GM12872 (cell line): Measurements from ENCODE around the gene TTF1.

Source experiments
- TF ChIP-seq, protein P1 (sequence below): IDR thresholded peaks from 3 replicates; pipeline ENCODE4 v1.5.1; 2011; ENCODE audit warnings: low read depth, mild to moderate bottlenecking, low read length, moderate library complexity; ENCODE audit not compliant: insufficient read depth

The TTF1 gene

GRCh38 chr9:132412089-132412488, 5.4 kb upstream of the TTF1 start:
- TF ChIP-seq, protein P1, sequence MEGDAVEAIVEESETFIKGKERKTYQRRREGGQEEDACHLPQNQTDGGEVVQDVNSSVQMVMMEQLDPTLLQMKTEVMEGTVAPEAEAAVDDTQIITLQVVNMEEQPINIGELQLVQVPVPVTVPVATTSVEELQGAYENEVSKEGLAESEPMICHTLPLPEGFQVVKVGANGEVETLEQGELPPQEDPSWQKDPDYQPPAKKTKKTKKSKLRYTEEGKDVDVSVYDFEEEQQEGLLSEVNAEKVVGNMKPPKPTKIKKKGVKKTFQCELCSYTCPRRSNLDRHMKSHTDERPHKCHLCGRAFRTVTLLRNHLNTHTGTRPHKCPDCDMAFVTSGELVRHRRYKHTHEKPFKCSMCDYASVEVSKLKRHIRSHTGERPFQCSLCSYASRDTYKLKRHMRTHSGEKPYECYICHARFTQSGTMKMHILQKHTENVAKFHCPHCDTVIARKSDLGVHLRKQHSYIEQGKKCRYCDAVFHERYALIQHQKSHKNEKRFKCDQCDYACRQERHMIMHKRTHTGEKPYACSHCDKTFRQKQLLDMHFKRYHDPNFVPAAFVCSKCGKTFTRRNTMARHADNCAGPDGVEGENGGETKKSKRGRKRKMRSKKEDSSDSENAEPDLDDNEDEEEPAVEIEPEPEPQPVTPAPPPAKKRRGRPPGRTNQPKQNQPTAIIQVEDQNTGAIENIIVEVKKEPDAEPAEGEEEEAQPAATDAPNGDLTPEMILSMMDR: peak; percentile 61

- TF ChIP-seq, protein P1: peak; percentile 68
Observed at GRCh38 chr9:132411091-132411508, 4.5 kb upstream of the TTF1 start.

DNA sequence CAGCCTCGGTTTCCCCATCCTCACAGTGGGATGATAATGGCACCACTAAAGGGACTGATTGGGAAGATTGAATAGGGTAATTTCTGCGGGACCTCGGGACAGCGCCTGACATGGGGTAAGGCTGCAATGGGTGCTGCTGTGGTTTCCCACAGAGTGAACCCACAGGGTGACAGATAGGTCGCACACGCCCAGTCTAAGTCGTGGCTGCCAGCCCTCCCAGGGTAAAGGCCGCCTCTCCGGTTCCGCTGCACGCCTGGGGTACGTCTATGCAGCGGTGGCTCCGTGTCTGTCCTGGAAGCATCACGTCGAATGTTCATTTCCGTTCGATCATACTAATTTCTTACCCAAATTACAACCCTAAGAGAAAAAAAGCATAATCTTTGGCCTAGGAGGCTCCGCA, 4.0 kb upstream of the TTF1 start:
- TF ChIP-seq, protein P1: no peak

GRCh38 chr9:132409828-132410528, 3.3 kb upstream of the TTF1 start, which contains the start of gene CFAP77:
CFAP77 (plus strand) TSS chr9:132410211; CDS start chr9:132410272, 61 bp downstream.
- TF ChIP-seq, protein P1: no peak

DNA sequence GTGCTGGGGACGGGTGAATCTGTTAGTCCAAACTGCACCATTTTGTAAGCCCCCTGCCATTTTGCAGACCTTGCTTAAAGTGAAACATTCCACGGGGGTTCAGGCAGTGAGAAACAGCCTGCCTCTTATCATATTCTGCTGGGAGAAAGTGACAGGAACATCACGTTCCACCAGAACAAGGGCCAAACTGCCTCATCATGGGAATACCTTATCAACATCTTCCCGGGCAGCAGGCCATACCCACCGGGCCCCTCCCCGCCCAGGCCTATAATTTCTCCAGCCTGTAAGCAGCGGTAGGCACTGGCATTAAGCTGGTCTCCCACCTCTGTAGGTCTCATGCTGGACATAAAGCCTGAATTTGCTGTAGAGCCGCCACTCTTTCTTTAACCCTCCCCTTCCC, 1.9 kb upstream of the TTF1 start:
- TF ChIP-seq, protein P1: no peak

DNA sequence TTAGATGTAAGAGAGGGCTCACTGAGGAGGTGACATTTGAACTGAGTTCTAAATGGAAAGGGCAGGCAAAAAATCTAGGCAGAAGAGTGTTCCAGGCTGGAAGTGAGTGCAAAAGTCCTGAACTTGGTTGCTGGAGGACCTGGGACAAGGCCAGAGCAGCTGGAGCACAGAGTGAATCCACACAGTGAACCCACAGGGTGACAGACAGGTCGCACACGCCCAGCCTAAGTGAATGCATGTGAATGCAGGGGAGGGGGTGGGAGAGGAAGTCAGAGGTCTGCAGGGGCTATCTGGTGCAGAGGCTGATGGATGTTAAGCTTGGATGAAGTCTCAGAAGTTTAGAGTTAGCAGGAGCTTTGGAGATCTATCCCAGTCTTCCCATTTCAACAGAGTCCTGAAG, 556 bp upstream of the TTF1 start:
- TF ChIP-seq, protein P1: no peak

- TF ChIP-seq, protein P1: no peak
Observed at GRCh38 chr9:132404228-132404881, 2.3 kb downstream of the TTF1 start.
